K562 (cell line): ENCODE measurements around the gene CLEC4F. TPM values are rescaled to one million over a fixed set of nuclear protein-coding genes. Genes with fewer than 3 reads are reported as not detected.

Experiments used
- CTBP1 ChIP-seq: fragments of 450-650 bp; IDR thresholded peaks from 2 replicates; pipeline ENCODE4 v1.6.1; 2016; ENCODE audit warnings: borderline replicate concordance
- ZBTB7A ChIP-seq: IDR thresholded peaks from 2 replicates; pipeline ENCODE4 v1.6.1; 2011; ENCODE audit warnings: low read depth, mild to moderate bottlenecking, low read length, moderate library complexity, borderline replicate concordance; ENCODE audit not compliant: control insufficient read depth
- ZNF592 ChIP-seq: fragments of 450-650 bp; IDR thresholded peaks from 2 replicates; pipeline ENCODE4 v1.6.1; 2017; ENCODE audit warnings: antibody characterized with exemption, mild to moderate bottlenecking
- polyA plus RNA-seq, 8 experiments: library from polyadenylated mRNA; depleted of rRNA in 4 of 8; stranded (reverse) in 5 of 8; unstranded in 3 of 8; fragments of >200 nt; fragmentation: Nextera tagmentation in 2 of 8; fragmentation: Illumina TruSeq in 1 of 8; extraction: Ambion mirVana in 2 of 8; extraction: Trizol in 1 of 8; gene quantifications; 2 replicates each; pipeline versions ENCODE4 v1.2.1 to v1.2.3, GENCODE V29; 2011 to 2014; ENCODE audit warnings: inconsistent platforms in 1 of 8, missing spikeins in 1 of 8
- total RNA-seq, 7 experiments: library from RNA; depleted of rRNA in 6 of 7; stranded (reverse); fragments of >200 nt in 6 of 7; fragmentation: Illumina TruSeq in 2 of 7; extraction: Trizol in 2 of 7; gene quantifications; 2 replicates each; pipeline versions ENCODE4 v1.2.1 to v1.2.3, GENCODE V29; 2011 to 2021; ENCODE audit warnings: low replicate concordance in 1 of 7
- TF ChIP-seq, protein P1 (sequence below): fragments of 250-450 bp; sonication (Bioruptor Pico); IDR thresholded peaks from 2 replicates; pipeline ENCODE4 v1.4.0; 2020; ENCODE audit warnings: mild to moderate bottlenecking, moderate library complexity
- TF ChIP-seq, protein P2 (sequence below): fragments of 450-650 bp; IDR thresholded peaks from 2 replicates; pipeline ENCODE4 v1.6.1; 2016; ENCODE audit warnings: mild to moderate bottlenecking, moderate library complexity
- TF ChIP-seq, protein P3 (sequence below), 2 experiments: fragments of 450-650 bp; conservative IDR thresholded peaks; 2 replicates each; pipeline ENCODE4 v1.6.1; 2017; ENCODE audit warnings: mild to moderate bottlenecking in 2 of 2, moderate library complexity in 2 of 2

Gene CLEC4F
- total and polyA plus RNA-seq, 9 of the 15 experiments (the other 6 are each of a cell fraction or from before 2014, with no cell fraction given), result not detected

DNA sequence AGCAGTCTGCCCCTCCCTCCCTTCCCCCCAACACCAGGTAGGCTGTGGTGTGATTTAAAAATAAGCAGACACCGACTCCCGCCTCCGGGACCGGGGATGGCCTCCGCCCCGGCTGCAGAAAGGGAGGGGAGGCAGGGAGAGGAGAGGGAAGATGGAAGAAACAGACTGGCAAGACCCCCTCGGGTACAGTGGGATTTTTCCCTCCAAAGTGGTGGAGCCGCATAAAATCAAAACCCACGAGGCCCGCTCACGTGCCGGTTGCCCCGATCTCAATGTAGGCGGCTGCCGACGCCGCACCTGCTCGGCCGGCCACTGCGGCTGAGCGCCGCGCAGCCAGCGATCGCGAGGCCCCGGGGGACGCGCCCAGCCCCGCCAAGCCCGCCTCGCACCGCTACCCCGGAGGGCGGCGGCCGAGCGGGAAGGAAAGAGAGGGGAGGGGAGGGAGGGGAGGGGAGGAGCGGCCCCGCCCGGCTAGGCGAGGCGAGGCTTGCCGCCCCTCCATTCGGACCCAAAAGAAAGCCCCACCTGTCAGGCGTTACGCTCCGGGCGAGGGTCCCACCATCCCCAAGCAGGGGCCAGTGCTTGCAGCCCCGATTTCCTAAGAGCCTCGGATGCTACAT lies 53.2 kb downstream of the CLEC4F start (continued):
- 0 out of 2 replicates have a peak, but pooled peaks have one; percentile 39 for TF ChIP-seq ZNF592
- TF ChIP-seq, protein P1, sequence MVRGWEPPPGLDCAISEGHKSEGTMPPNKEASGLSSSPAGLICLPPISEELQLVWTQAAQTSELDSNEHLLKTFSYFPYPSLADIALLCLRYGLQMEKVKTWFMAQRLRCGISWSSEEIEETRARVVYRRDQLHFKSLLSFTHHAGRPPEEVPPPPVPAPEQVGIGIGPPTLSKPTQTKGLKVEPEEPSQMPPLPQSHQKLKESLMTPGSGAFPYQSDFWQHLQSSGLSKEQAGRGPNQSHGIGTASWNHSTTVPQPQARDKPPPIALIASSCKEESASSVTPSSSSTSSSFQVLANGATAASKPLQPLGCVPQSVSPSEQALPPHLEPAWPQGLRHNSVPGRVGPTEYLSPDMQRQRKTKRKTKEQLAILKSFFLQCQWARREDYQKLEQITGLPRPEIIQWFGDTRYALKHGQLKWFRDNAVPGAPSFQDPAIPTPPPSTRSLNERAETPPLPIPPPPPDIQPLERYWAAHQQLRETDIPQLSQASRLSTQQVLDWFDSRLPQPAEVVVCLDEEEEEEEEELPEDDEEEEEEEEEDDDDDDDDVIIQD (CRISPR knock-in tag), result no peak
- TF ChIP-seq ZBTB7A, result peak; percentile 64; the same call in 1 of the 2 replicates
- TF ChIP-seq CTBP1, result peak; percentile 24; the same call in 1 of the 2 replicates
- TF ChIP-seq, protein P2, sequence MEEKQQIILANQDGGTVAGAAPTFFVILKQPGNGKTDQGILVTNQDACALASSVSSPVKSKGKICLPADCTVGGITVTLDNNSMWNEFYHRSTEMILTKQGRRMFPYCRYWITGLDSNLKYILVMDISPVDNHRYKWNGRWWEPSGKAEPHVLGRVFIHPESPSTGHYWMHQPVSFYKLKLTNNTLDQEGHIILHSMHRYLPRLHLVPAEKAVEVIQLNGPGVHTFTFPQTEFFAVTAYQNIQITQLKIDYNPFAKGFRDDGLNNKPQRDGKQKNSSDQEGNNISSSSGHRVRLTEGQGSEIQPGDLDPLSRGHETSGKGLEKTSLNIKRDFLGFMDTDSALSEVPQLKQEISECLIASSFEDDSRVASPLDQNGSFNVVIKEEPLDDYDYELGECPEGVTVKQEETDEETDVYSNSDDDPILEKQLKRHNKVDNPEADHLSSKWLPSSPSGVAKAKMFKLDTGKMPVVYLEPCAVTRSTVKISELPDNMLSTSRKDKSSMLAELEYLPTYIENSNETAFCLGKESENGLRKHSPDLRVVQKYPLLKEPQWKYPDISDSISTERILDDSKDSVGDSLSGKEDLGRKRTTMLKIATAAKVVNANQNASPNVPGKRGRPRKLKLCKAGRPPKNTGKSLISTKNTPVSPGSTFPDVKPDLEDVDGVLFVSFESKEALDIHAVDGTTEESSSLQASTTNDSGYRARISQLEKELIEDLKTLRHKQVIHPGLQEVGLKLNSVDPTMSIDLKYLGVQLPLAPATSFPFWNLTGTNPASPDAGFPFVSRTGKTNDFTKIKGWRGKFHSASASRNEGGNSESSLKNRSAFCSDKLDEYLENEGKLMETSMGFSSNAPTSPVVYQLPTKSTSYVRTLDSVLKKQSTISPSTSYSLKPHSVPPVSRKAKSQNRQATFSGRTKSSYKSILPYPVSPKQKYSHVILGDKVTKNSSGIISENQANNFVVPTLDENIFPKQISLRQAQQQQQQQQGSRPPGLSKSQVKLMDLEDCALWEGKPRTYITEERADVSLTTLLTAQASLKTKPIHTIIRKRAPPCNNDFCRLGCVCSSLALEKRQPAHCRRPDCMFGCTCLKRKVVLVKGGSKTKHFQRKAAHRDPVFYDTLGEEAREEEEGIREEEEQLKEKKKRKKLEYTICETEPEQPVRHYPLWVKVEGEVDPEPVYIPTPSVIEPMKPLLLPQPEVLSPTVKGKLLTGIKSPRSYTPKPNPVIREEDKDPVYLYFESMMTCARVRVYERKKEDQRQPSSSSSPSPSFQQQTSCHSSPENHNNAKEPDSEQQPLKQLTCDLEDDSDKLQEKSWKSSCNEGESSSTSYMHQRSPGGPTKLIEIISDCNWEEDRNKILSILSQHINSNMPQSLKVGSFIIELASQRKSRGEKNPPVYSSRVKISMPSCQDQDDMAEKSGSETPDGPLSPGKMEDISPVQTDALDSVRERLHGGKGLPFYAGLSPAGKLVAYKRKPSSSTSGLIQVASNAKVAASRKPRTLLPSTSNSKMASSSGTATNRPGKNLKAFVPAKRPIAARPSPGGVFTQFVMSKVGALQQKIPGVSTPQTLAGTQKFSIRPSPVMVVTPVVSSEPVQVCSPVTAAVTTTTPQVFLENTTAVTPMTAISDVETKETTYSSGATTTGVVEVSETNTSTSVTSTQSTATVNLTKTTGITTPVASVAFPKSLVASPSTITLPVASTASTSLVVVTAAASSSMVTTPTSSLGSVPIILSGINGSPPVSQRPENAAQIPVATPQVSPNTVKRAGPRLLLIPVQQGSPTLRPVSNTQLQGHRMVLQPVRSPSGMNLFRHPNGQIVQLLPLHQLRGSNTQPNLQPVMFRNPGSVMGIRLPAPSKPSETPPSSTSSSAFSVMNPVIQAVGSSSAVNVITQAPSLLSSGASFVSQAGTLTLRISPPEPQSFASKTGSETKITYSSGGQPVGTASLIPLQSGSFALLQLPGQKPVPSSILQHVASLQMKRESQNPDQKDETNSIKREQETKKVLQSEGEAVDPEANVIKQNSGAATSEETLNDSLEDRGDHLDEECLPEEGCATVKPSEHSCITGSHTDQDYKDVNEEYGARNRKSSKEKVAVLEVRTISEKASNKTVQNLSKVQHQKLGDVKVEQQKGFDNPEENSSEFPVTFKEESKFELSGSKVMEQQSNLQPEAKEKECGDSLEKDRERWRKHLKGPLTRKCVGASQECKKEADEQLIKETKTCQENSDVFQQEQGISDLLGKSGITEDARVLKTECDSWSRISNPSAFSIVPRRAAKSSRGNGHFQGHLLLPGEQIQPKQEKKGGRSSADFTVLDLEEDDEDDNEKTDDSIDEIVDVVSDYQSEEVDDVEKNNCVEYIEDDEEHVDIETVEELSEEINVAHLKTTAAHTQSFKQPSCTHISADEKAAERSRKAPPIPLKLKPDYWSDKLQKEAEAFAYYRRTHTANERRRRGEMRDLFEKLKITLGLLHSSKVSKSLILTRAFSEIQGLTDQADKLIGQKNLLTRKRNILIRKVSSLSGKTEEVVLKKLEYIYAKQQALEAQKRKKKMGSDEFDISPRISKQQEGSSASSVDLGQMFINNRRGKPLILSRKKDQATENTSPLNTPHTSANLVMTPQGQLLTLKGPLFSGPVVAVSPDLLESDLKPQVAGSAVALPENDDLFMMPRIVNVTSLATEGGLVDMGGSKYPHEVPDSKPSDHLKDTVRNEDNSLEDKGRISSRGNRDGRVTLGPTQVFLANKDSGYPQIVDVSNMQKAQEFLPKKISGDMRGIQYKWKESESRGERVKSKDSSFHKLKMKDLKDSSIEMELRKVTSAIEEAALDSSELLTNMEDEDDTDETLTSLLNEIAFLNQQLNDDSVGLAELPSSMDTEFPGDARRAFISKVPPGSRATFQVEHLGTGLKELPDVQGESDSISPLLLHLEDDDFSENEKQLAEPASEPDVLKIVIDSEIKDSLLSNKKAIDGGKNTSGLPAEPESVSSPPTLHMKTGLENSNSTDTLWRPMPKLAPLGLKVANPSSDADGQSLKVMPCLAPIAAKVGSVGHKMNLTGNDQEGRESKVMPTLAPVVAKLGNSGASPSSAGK, result peak; percentile 68
- TF ChIP-seq, protein P3, sequence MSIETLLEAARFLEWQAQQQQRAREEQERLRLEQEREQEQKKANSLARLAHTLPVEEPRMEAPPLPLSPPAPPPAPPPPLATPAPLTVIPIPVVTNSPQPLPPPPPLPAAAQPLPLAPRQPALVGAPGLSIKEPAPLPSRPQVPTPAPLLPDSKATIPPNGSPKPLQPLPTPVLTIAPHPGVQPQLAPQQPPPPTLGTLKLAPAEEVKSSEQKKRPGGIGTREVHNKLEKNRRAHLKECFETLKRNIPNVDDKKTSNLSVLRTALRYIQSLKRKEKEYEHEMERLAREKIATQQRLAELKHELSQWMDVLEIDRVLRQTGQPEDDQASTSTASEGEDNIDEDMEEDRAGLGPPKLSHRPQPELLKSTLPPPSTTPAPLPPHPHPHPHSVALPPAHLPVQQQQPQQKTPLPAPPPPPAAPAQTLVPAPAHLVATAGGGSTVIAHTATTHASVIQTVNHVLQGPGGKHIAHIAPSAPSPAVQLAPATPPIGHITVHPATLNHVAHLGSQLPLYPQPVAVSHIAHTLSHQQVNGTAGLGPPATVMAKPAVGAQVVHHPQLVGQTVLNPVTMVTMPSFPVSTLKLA (conservative IDR thresholded peaks at IDR 0.05), result 0 out of 4 replicates have a peak, but pooled peaks of 1 of the 2 experiments have one; percentile 6
